OCI-LY1 (cell line): ENCODE results near the gene CYB5D1.

Source experiments
- EZH2 ChIP-seq: fragments of 200-600 bp; sonication (generic), shearing (Covaris generic); IDR thresholded peaks from 2 replicates; pipeline ENCODE4 v1.8.0; 2017; ENCODE audit warnings: borderline replicate concordance, mixed run types, mild to moderate bottlenecking, antibody characterized with exemption, low read length, moderate library complexity, mixed read lengths
- TF ChIP-seq, protein P1 (sequence below): fragments of 200-600 bp; sonication (generic), shearing (Covaris generic); IDR thresholded peaks from 2 replicates; pipeline ENCODE4 v1.5.1; 2017; ENCODE audit warnings: mild to moderate bottlenecking, antibody characterized with exemption, low read length, moderate library complexity, mixed read lengths

DNA sequence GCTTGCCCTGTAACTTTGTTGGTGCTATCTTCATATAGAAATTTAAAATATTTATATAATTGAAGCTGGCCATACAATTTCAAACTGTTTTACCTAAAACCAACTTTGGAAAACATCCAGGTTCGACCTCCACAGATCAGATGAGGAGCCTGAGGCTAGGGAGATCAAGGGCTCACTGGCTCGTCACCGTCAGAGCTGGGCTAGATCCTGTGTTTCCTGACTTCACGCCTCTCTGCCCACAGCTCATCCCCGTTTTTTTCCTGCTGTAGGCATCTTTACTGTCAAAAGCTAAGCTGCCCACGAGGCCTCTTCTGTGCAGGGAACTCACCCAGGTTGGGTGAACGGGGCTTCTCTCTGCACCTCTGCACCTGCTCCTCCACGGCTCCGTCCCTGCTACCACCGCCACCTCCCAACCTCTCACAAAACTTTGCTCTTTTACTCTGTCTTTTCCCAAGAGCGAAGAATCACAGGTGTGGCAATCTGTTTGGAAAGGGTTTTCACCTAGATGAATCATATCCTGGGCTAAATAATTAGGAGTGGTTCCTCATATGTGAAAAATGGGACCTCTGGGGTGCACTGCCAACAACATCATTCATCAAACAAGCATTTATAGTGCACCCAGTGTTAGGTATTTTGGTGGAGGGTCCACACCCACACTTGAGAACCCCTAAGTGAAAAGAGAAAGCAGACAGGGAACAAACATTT is 48.6 kb upstream of the CYB5D1 start:
- TF ChIP-seq, protein P1, sequence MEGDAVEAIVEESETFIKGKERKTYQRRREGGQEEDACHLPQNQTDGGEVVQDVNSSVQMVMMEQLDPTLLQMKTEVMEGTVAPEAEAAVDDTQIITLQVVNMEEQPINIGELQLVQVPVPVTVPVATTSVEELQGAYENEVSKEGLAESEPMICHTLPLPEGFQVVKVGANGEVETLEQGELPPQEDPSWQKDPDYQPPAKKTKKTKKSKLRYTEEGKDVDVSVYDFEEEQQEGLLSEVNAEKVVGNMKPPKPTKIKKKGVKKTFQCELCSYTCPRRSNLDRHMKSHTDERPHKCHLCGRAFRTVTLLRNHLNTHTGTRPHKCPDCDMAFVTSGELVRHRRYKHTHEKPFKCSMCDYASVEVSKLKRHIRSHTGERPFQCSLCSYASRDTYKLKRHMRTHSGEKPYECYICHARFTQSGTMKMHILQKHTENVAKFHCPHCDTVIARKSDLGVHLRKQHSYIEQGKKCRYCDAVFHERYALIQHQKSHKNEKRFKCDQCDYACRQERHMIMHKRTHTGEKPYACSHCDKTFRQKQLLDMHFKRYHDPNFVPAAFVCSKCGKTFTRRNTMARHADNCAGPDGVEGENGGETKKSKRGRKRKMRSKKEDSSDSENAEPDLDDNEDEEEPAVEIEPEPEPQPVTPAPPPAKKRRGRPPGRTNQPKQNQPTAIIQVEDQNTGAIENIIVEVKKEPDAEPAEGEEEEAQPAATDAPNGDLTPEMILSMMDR, result no peak
- no peak for TF ChIP-seq EZH2
